NCI-H2196 (cell line): ENCODE measurements around the gene SEC14L6.

Experiments used
- DNase-seq: peaks from one replicate; lab custom pipeline; 2025; ENCODE audit not compliant: unreplicated experiment; lab: John Stamatoyannopoulos, UW

Gene SEC14L6

DNA sequence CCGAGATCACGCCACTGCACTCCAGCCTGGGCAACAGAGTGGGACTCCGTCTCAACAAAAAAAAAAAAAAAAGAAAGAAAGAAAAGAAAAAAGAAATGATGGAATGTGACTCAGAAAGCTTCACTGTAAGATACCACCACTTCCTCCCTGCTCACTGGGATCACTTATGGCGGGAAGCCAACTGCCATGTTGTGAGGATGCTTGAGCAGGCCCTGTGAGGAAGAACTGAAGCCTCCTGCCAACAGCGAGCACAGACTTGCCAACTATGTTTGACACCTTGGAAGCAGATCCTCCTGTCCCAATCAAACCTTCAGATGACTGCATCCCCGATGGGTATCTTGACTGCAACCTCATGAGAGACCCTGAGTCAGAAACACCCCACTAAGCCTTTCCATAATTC, 8.3 kb downstream of the SEC14L6 start:
- DNase-seq, result no peak

DNA sequence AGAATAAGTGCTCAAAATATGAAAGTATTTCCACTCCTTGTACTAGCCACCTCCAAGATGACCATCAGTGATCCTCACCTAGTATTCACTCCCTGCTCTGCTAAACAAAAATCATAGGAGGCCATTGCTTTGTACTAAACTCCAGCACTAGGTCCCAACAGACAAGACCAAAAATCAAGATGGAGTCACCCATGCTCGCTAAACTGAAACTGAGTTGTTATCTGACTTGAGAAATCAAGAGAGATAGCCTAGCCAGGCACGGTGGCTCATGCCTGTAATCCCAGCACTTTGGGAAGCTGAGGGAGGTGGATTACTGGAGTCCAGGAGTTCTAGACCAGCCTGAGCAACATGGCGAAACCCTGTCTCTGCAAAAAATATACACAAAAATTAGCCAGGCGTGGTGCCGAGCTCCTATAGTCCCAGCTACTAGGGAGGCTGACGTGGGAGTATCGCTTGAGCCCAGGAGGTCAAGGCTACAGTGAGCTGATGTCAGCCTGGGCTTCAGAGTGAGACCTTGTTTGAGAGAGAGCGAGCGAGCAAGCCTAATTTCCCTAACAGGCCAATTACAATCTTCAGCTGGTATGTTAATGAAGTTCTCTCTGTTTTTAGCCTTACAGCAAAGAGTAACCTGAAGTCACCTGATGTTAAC, 9.3 kb downstream of the SEC14L6 start:
- DNase-seq, result no peak

DNA sequence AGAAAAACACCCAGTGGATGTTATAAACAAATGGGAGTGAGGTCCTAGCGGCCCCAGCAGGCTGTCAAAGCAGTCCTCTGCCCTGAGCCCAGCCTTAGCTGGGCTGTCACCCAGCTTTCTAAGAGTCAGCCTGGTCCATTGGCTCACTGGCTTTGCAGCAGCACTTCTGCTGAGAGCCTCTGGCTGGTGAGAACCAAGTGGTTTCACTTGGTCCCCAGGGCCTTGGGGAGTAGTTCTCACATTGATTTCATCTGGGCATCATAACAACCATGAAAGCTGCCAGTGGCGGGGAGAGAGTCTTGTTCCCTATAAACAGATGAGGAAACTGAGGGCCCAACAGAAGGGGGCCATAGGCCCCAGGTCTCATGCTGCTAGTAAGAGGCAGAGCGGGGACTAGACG, 11.4 kb downstream of the SEC14L6 start:
- DNase-seq, result no peak

DNA sequence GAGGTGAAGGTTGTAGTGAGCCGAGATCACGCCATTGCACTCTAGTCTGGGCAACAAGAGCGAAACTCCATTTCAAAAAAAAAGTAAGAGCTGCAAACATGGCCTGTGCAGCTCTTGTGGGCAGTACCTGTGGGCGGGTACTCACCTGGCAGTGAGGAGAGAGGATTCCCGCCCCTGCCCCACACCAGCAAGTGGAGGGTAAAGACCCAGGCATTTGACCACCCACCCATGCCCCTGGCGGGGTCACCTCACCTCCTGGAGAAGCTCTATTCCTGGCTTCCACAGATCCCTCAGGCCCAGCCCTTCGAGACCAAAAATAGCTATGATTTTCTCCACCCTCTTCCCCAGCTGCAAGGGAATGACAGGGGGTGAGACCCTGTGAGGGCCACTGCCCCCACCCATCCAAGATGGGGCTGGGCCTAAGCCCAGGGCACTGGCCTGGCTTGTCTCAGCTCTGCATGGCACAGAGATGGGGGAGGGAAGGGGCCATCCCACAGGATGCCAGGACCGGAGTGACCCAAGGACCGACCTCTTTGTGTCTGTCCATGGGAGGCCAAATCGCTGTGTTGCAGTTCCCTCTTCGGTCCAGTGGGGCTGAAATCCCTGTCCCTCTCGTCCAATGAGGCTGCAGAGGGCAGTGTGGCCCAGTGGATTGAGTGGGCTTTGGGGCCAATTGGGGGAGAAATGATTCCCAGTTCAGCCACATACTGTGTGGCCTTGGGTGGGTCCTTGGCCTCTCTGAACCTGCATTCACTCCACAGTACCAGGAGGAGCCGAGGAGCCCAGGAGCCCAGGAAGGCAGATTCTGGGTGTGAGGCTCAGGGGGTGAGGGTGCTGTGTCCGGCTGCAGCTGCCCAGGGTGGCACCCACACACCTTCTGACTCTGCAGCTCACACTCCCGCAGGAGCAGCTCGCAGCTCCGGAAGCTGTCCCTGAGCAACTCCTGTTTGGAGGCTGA, 14.6 kb downstream of the SEC14L6 start:
- no peak for DNase-seq

DNA sequence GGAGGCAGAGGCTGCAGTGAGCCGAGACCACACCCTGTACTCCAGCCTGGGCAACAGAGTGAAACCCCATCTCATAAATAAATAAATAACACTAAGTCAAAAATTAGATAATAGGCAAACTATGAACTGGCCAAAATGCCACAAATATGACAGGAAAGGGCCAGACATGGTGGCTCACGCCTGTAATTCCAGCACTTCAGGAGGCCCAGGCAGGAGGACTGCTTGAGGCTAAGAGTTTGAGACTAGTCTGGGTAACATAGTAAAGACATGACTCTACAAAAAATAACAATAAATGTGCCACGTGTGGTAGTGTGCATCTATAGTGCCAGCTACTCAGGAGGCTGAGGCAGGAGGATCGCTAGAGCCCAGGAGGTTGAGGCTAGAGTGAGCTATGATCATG, 19.9 kb downstream of the SEC14L6 start:
- no peak for DNase-seq

DNA sequence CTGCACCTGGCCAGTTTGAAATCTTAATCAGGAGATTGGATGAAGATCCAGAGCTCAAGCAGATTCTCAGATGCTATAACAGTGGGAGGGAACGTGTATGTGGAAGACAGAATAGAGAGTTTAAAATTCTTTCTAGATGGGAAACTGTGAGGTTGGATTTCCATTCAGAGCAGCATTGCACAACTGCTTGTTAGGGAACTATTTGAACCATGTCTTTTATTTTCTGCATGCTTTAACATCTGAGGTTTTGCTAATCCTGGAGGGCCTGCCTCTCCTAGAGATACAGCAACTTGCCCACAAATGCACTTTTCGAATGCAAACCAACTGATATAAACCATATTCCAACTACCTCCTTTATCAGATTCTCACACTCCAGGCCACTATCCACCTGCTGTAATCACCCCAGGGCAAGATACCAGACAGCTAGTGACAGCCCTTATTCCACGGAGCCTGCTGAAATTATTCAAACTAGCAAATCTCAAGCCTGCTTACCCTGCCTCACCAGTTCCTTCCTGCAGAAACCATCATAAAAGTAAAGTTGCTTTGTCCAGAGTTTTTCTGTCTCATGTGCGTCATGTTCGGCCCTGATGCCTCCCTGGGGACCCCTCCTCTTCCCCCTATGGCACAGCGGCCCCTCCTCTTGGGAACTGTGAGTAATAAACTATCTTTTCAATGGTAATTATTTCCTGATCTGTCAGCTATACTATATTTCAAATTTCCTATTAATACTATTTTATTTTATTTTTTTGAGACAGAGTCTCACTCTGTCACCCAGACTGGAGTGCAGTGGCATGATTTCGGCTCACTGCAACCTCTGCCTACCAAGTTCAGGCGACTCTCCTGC, 22.7 kb downstream of the SEC14L6 start:
- DNase-seq, result no peak

DNA sequence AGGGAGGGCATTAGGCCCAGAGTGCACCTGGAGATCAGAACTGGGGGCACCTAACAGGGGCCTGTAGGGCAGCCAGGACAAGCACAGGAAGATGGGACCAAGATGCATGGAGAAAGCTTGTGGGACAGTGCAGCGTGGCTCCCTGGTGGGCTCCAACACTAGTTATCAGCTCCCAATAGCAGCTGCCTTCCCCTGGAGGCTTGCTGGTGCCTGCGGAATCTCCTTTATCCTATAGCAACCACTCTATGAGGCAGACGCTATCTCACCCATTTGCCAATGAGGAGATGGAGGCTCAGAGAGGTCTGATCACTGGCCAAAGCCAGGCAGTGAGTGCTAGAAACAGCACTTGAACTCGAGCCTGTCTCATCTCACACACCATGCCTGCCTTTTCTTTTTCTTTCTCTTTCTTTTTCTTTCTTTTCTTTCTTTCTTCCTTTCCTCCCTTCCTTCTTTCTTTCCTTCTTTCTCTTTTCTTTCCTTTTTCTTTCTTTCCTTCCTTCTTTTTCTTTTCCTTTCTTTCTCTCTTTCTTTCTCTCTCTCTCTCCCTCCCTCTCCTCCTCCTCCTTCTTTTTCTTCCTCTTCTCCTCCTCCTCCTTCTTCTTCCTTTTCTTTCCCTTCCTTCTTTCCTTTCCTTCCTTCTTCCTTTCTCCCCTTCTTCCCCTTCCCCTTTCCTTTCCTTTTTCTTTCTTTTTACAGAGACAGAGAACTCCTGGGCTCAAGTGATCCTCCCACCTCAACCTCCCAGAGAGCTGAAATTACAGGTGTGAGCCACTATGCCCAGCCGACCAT, 25.0 kb downstream of the SEC14L6 start:
- no peak for DNase-seq

DNA sequence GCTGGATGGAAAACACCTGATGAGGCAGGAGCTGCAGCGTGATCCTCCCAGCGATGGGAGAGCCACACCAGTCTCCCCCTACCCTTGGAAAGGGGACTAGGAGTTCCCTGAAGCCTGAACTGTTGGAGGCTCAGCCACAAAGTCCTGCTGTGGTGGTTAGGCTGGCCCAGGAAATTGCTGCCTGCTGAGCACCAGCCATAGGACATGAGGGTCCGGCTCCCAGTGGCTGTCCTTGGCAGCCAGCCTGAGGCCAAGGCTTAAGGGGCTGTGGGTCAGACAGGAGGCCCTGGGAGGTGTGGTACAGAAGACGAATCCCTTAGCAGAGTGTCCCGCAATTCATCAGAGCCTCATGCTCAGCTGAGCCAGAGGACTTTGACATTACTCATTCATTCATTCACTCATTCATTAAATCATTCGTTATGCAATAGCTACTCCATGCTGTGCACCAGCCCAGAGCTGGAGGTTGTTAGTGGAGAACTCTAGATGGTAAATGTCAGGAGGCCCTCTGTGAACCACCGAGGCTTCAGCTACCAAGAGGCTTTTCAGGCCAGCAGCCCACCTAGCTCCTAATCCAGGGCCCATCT, 26.6 kb downstream of the SEC14L6 start:
- DNase-seq, result no peak

DNA sequence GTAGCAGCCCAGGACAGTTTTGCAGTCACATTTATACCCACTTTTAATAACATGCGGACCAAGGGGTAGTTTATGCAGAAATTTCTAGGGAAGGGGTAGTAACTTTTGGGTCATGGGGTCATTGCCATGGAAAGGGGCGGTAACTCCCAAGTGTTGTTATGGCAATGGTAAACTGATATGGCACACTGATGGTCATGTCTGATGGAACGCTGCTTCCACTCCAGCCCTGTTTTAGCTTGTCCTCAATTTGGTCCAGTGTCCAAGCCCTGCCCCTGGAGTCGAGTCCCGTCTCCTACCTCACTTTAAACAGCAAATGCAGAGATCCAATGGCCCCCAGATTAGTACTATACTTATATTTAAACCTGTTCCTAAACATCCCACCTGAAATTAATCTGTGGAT, 29.8 kb downstream of the SEC14L6 start:
- DNase-seq, result no peak

DNA sequence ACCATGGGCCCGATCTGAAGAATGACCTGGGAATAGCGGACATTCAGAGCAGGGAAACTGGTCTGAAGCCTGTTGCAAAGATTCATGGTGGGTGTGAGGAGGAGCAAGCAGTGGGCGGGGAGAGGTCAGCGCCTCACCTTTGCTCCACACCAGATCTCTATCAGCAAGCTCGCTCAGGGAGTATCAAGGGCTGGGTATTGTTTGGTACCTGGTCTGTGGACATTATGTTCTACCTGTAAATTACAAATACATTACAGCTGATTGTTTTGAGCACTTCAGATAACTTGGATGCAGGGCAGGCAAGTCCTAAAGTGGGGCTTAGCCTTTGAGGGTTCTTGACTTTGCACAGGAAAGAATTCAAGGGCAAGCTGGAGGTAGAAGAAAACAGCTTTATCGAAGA, 30.3 kb downstream of the SEC14L6 start:
- DNase-seq, result no peak

DNA sequence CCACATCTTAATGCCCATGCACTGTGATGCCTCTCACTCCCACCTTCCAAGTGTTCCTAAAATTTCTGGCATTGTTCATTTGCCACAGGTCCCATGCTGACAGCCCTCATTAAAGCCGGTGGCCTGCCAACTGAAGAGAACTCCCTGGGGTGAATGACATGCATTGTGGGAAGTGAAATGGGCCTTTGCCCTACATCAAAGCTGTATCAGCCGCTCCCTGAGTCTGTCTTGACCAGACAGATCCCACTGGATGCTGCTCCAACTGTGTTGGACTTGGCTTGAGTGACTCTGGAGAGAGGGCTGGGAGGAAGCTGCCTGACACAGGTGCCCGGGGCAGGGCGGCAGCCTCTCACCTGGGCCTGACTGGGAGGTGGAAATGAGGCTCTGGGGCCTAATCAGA, 32.3 kb downstream of the SEC14L6 start:
- DNase-seq, result no peak

DNA sequence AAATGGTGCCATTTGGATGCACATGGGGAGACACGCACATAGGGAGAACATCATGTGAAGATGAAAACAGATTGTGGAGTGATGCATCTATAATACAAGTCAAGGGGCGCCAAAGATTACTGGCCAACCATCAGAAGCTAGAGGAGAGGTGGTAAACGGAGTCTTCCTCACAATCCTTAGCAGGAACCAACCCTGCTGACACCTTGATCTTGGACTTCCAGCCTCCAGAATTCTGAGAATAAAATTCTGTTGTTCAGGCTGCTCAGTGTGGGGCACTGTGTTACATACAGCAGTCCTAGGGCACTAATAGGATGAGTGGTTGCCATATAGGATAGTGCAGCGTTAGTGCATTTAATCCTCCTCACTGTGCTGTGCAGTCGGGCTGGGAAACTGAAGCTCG, 33.1 kb downstream of the SEC14L6 start:
- no peak for DNase-seq

DNA sequence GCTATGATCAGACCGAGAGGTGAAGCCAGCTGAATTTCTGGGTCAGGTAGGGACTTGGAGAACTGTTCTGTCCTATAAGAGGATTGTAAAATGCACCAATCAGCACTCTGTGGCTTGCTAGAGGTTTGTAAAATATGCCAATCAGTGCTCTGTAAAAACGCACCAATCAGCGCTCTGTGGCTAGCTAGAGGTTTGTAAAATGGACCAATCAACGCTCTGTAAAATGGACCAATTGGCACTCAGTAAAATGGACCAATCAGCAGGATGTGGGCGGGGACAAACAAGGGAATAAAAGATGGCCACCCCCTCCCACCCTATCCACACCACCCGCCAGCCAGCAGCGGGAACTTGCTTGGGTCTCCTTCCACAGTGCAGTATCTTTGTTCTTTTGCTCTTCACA, 34.6 kb downstream of the SEC14L6 start:
- no peak for DNase-seq

DNA sequence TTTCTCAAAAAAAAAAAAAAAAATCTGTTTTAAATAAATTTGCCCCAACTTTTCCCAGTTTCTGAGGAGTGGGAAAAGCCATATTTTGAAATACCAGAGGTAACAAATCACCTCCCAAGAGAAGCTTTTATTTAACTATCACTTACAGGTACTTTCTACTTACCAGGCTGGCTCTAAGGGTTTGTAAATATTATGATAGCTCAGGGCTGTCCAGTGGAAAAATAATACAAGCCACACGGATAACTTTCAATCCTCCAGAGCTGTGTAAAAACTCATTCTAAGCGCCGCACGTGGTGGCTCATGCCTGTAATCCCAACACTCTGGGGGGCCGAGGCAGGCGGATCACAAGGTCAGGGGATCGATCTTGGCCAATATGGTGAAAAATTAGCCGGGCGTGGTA, 35.4 kb downstream of the SEC14L6 start:
- no peak for DNase-seq

DNA sequence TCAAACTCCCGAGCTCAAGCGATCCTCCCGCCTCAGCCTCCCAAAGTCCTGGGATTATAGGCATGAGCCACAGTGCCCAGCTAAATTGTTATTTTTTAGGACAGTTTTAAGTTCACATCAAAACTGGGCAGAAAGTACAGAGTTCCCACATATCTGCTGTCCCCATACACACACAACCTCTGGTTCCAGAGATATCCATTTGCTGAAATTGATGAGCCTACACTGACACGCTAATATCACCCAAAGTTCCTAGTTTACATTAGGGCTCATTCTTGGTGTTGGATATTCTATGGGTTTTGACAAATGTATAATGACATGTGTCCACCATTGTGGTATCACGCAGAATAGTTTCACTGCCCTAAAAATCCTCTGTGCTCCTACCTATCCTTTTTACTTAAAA, 38.3 kb downstream of the SEC14L6 start:
- DNase-seq, result no peak

DNA sequence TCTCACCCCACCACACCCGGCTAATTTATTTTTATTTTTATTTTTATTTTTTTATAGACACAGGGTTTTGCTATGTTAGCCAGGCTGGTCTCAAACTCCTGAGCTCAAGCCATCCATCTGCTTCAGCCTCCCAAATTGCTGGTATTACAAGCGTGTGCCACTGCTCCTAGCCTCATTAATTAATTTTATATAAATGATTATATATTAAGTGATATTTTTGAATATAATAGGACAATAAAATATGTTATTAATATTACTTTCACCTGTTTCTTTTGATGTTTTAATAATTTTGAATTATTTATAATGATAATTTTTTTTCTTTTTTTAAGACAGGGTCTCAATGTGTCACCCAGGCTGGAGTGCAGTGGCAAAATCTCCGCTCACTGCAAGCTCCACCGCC, 38.9 kb downstream of the SEC14L6 start:
- no peak for DNase-seq

DNA sequence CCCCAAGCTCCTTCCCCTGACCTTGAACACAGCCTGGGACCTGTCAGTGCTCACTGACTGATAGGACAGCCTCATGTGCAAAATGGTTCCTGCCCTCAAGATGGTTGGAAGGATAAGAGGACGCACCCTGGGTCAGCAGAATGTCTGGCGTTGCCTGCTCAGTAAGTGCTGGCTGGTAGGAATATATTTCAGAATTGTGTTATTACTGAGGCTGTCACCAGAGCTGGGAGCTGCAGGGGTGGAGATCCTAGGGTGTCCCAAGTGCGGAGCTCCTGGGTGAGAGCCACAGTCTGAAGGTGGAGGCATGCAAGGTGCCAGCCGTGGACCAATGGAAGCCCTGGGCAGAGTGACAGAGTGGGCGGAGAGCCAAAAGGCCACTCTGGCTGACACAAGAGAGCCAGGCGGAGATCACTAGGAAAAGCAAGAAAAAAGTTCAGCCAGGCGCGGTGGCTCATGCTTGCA, 40.0 kb downstream of the SEC14L6 start:
- no peak for DNase-seq

DNA sequence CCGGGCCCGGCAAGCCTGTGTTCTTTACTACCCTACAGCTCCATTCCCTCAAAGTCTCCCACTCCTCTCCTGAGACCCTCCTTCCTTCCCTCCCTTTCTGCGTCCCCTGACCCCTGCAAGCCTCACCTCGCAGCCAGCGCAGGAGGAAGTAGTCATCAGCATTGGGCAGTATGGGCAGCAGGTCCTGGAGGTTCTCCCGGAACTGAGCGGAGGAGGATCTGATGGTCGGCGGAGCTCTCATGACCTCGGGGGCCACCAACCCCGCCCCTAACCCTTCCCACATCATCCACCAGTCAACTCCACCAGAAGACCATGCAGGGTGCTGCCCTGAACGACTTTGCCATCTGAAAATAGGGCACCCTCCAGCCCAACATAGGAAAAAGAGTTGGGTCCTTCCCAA, 43.0 kb downstream of the SEC14L6 start:
- DNase-seq, result no peak

DNA sequence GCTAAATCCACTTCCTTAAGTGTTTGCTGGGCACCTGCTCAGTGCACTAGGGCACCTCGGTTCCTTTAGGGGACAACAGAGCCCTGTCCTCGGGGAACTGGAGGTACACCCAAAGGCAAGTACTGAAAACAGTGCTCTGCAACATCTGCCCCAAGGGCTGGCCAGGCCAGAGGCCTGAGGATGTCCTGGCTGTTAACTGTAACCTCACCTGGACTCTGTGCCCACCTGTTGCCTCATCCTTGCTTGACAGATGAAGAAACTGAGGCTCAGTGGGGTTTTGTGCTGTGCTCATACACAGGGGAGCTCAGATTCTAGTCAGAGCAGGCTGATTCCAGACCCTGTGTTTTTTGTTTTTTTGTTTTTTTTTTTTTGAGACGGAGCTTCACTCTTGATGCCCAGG, 43.6 kb downstream of the SEC14L6 start:
- DNase-seq, result no peak

DNA sequence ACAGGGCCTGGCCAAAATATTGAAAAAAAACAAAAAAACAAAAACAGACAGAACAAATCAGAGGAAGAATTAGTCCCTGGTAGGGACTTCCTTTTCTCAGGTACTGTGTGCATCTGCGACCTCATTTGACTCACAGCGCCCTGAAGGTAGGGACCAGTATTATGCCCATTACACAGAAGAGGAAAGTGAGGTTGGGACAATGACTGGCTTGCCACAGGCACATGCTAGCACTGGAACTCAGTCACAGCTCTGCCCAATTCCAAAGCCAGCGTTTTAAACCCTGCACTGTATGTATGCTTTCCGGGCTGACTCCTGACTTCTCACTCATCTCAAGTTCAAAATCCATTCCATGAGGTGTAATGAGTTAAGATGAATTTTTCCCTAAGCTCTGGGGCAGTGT, 44.4 kb downstream of the SEC14L6 start:
- no peak for DNase-seq
